ENCODE data around the gene SCNN1G. TPM values are rescaled to one million over a fixed set of nuclear protein-coding genes. Genes with fewer than 3 reads are reported as not detected.

The SCNN1G gene
- total and polyA plus RNA-seq, 2 of the 4 experiments (the other 2 are of a cell fraction), result not detected

- no peak overlapping the region for H3K14ac ChIP-seq (replicated peaks; ENCODE audit: low read depth, low read length)
- dilution Hi-C loops (cut with HindIII; ENCODE audit: low sequenced_read_pairs, unreplicated experiment), result no loop called here
- H2AFZ ChIP-seq (replicated peaks; ENCODE audit: low read length, poor library complexity), result no peak overlapping the region
- H2AK5ac ChIP-seq (ENCODE audit: low read depth, low read length), result no peak overlapping the region
- H3K4me2 ChIP-seq (ENCODE audit: low read depth, low read length), result no peak overlapping the region
- no peak overlapping the region for H2BK120ac ChIP-seq (ENCODE audit: low read depth, low read length)
- no peak overlapping the region for H2BK20ac ChIP-seq (ENCODE audit: low read depth, low read length)
- no peaks in the 10 kb centered on the region for H3K9me3 ChIP-seq (ENCODE audit: control insufficient read depth, insufficient read depth, low read length)
- H3K56ac ChIP-seq (ENCODE audit: extremely low read depth, insufficient read depth, low read length), result no peak overlapping the region
- peaks cover 5% of the 10 kb centered on the region; the same call in 1 of the 2 replicates for H3K4me1 ChIP-seq (ENCODE audit: control insufficient read depth, insufficient read depth, low read length)
- H4K20me1 ChIP-seq (ENCODE audit: insufficient read depth, low read length), result peaks cover 16% of the 10 kb centered on the region
- no peak overlapping the region for H3K4ac ChIP-seq (ENCODE audit: low read depth, low read length)
- no peak overlapping the region for H2AK9ac ChIP-seq (replicated peaks; ENCODE audit: low read depth, low read length, poor library complexity)
- ChIA-PET POLR2A (ENCODE audit: unreplicated experiment) (no interaction called here), CTCF (no interaction called here)
- H3K4me3 ChIP-seq (ENCODE audit: insufficient read depth, low read depth, low read length), result no peak overlapping the region
- DNase-seq, result no peak
- H2BK15ac ChIP-seq (ENCODE audit: low read depth, low read length), result no peak overlapping the region
- in situ Hi-C loops (cut with MboI; ENCODE audit: low sequenced_read_pairs), result no loop called here
- H3K18ac ChIP-seq (ENCODE audit: low read depth, low read length), result no peak overlapping the region
- no peak overlapping the region for H4K5ac ChIP-seq (ENCODE audit: low read depth, low read length)
- H2BK5ac ChIP-seq (ENCODE audit: low read depth, low read length, poor library complexity, severe bottlenecking), result no peak overlapping the region
- H3K9ac ChIP-seq (ENCODE audit: low read depth, low read length), result no peak overlapping the region
- no peak overlapping the region for H4K91ac ChIP-seq (ENCODE audit: insufficient read depth, low read depth, low read length)
- no peak overlapping the region for H3K23ac ChIP-seq (ENCODE audit: low read depth, low read length)
- BruUV-seq (replicated peaks), result no TSS peak
- 0 out of 2 replicates have a peak, but pooled peaks cover 3% of the 10 kb centered on the region for H3K9me1 ChIP-seq (ENCODE audit: insufficient read depth, low read length)
- no peak overlapping the region for H3K27ac ChIP-seq (ENCODE audit: insufficient read depth, low read length)
- WGBS, 2 experiments (ENCODE audit: extremely low coverage in 2 of 2, insufficient read length in 1 of 2), result 100% methylated on average over 2 of the region's 4 CpGs; no CpG with 5 or more reads in 1 of the 2 experiments
- TF ChIP-seq CHD1 (IDR thresholded peaks at IDR 0.05; ENCODE audit: low read depth, low read length), result no peak
- no peak for TF ChIP-seq BHLHE40 (IDR thresholded peaks at IDR 0.05; ENCODE audit: low read depth, low read length)
- no peak for TF ChIP-seq ELK1 (IDR thresholded peaks at IDR 0.05; ENCODE audit: borderline replicate concordance, low read depth, low read length)
- no peak for TF ChIP-seq MAFK (IDR thresholded peaks at IDR 0.05; ENCODE audit: low read depth, low read length)
- TF ChIP-seq, protein P1, sequence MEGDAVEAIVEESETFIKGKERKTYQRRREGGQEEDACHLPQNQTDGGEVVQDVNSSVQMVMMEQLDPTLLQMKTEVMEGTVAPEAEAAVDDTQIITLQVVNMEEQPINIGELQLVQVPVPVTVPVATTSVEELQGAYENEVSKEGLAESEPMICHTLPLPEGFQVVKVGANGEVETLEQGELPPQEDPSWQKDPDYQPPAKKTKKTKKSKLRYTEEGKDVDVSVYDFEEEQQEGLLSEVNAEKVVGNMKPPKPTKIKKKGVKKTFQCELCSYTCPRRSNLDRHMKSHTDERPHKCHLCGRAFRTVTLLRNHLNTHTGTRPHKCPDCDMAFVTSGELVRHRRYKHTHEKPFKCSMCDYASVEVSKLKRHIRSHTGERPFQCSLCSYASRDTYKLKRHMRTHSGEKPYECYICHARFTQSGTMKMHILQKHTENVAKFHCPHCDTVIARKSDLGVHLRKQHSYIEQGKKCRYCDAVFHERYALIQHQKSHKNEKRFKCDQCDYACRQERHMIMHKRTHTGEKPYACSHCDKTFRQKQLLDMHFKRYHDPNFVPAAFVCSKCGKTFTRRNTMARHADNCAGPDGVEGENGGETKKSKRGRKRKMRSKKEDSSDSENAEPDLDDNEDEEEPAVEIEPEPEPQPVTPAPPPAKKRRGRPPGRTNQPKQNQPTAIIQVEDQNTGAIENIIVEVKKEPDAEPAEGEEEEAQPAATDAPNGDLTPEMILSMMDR (conservative IDR thresholded peaks at IDR 0.05; ENCODE audit: low read depth, low read length), result no peak
- TF ChIP-seq RFX5 (IDR thresholded peaks at IDR 0.05; ENCODE audit: low read depth, low read length), result no peak
- ATAC-seq (ENCODE audit: low read depth), result no peak
- no peaks in the 10 kb centered on the region for H3K36me3 ChIP-seq (ENCODE audit: control insufficient read depth, insufficient read depth, low read length)
- H3K27me3 ChIP-seq (ENCODE audit: control insufficient read depth, insufficient read depth, low read length), result no peaks in the 10 kb centered on the region; the same call in 1 of the 2 replicates
- H4K8ac ChIP-seq (ENCODE audit: low read depth in 2 of 2, low read length in 2 of 2), result no peak overlapping the region
- peaks cover 18 to 33% of the 10 kb centered on the region in 2 experiments; a peak in 3 of 4 replicates for H3K79me1 ChIP-seq (ENCODE audit: low read depth in 1 of 2, low read length in 2 of 2)
- intact Hi-C loops (cut with micrococcal nuclease), result loop anchor here (5.0 kb wide), 1 partner anchor 75 kb away; no protein-coding TSS in a partner anchor
Measured at GRCh38 chr16:23147666-23148065, 34.9 kb upstream of the SCNN1G start.

All from IMR-90 (cell line).